H9 (cell line): Measurements from ENCODE around the gene KBTBD2. TPM values are rescaled to one million over a fixed set of nuclear protein-coding genes. Genes with fewer than 3 reads are reported as not detected.

ENCODE experiments used
- DNase-seq: peaks from one replicate; pipeline ENCODE4 v3.0.0-alpha.2; 2017
- H2AFZ ChIP-seq: one replicate; pipeline ENCODE4 v1.6.1; 2013; ENCODE audit warnings: mild to moderate bottlenecking, low read length, control low read depth, moderate library complexity
- H2AK5ac ChIP-seq: 2 replicates; pipeline ENCODE4 v1.6.1; 2013; ENCODE audit warnings: low read length, control low read depth, mixed read lengths; ENCODE audit not compliant: insufficient read length
- H2BK120ac ChIP-seq: one replicate; pipeline ENCODE4 v1.6.1; 2013; ENCODE audit warnings: low read depth, mild to moderate bottlenecking, low read length, control low read depth, inconsistent platforms; ENCODE audit not compliant: poor library complexity, severe bottlenecking
- H2BK12ac ChIP-seq: 2 replicates; pipeline ENCODE4 v1.6.1; 2013; ENCODE audit warnings: low read length, control low read depth, mixed read lengths, low read depth; ENCODE audit not compliant: insufficient read length
- H2BK15ac ChIP-seq: 2 replicates; pipeline ENCODE4 v1.6.1; 2013; ENCODE audit warnings: low read depth, low read length, control low read depth
- H2BK20ac ChIP-seq: one replicate; pipeline ENCODE4 v1.6.1; 2013; ENCODE audit warnings: low read depth, mild to moderate bottlenecking, low read length, control low read depth, inconsistent platforms; ENCODE audit not compliant: poor library complexity, severe bottlenecking
- H2BK5ac ChIP-seq: 2 replicates; pipeline ENCODE4 v1.6.1; 2013; ENCODE audit warnings: low read length, control low read depth, mixed read lengths; ENCODE audit not compliant: insufficient read length
- H3K14ac ChIP-seq: 2 replicates; pipeline ENCODE4 v1.6.1; 2013; ENCODE audit warnings: low read length, control low read depth; ENCODE audit not compliant: insufficient read depth
- H3K18ac ChIP-seq: 2 replicates; pipeline ENCODE4 v1.6.1; 2013; ENCODE audit warnings: low read depth, mild to moderate bottlenecking, mixed read lengths, low read length, control low read depth; ENCODE audit not compliant: insufficient read length
- H3K23ac ChIP-seq: 2 replicates; pipeline ENCODE4 v1.6.1; 2013; ENCODE audit warnings: low read length, control low read depth, mixed read lengths, low read depth; ENCODE audit not compliant: insufficient read length
- H3K23me2 ChIP-seq: 2 replicates; pipeline ENCODE4 v1.6.1; 2013; ENCODE audit warnings: low read depth, mild to moderate bottlenecking, mixed read lengths, low read length, control low read depth; ENCODE audit not compliant: insufficient read length, poor library complexity, severe bottlenecking
- H3K27ac ChIP-seq: 2 replicates; pipeline ENCODE4 v1.5.1; 2013; ENCODE audit warnings: low read length, control low read depth, mixed read lengths, low read depth; ENCODE audit not compliant: insufficient read length
- H3K27me3 ChIP-seq: 2 replicates; pipeline ENCODE4 v1.6.1; 2013; ENCODE audit warnings: low read length, control low read depth, inconsistent platforms; ENCODE audit not compliant: insufficient read depth
- H3K4ac ChIP-seq: 2 replicates; pipeline ENCODE4 v1.6.1; 2013; ENCODE audit warnings: low read depth, mild to moderate bottlenecking, control low read depth, inconsistent platforms, low read length, moderate library complexity
- H3K4me1 ChIP-seq: 2 replicates; pipeline ENCODE4 v1.6.1; 2013; ENCODE audit warnings: low read length, control low read depth, inconsistent platforms; ENCODE audit not compliant: insufficient read depth
- H3K4me2 ChIP-seq: 2 replicates; pipeline ENCODE4 v1.6.1; 2013; ENCODE audit warnings: low read length, control low read depth, mixed read lengths; ENCODE audit not compliant: insufficient read length, insufficient read depth
- H3K56ac ChIP-seq: 2 replicates; pipeline ENCODE4 v1.6.1; 2013; ENCODE audit warnings: low read depth, mild to moderate bottlenecking, mixed read lengths, low read length, control low read depth; ENCODE audit not compliant: insufficient read length
- H3K79me1 ChIP-seq: 2 replicates; pipeline ENCODE4 v1.6.1; 2013; ENCODE audit warnings: low read depth, mild to moderate bottlenecking, moderate library complexity, low read length, control low read depth, inconsistent platforms; ENCODE audit not compliant: insufficient read depth, poor library complexity, severe bottlenecking
- H3K79me2 ChIP-seq: 2 replicates; pipeline ENCODE4 v1.6.1; 2013; ENCODE audit warnings: low read length, control low read depth, inconsistent platforms; ENCODE audit not compliant: insufficient read depth
- H3K9ac ChIP-seq: 2 replicates; pipeline ENCODE4 v1.6.1; 2013; ENCODE audit warnings: low read length, control low read depth, mixed read lengths; ENCODE audit not compliant: insufficient read length; ENCODE audit errors: extremely low read depth
- H3K9me3 ChIP-seq: one replicate; pipeline ENCODE4 v1.6.1; 2013; ENCODE audit warnings: low read depth, low read length, inconsistent platforms; ENCODE audit not compliant: control insufficient read depth
- H3T11ph ChIP-seq: one replicate; pipeline ENCODE4 v1.6.1; 2013; ENCODE audit warnings: mild to moderate bottlenecking, low read length, control low read depth, inconsistent platforms
- H4K20me1 ChIP-seq: one replicate; pipeline ENCODE4 v1.6.1; 2013; ENCODE audit not compliant: control insufficient read depth, insufficient read length, insufficient read depth
- H4K5ac ChIP-seq: 2 replicates; pipeline ENCODE4 v1.6.1; 2013; ENCODE audit warnings: low read depth, mild to moderate bottlenecking, mixed read lengths, low read length, control low read depth; ENCODE audit not compliant: insufficient read length
- H4K8ac ChIP-seq: replicated peaks from 2 replicates; pipeline ENCODE4 v1.6.1; 2013; ENCODE audit warnings: low read length, control low read depth, mixed read lengths, low read depth; ENCODE audit not compliant: insufficient read length
- H4K91ac ChIP-seq: 2 replicates; pipeline ENCODE4 v1.6.1; 2013; ENCODE audit warnings: low read depth, mild to moderate bottlenecking, moderate library complexity, mixed read lengths, low read length, control low read depth; ENCODE audit not compliant: insufficient read length
- H3K27ac Mint-ChIP-seq, 3 experiments: 2 replicates in 2 of 3; 3 replicates in 1 of 3; pipeline ENCODE4 v1.8.0; 2020 to 2021; ENCODE audit warnings: mixed read lengths in 3 of 3, mild to moderate bottlenecking in 1 of 3, moderate library complexity in 1 of 3
- H3K27me3 Mint-ChIP-seq: 2 replicates; pipeline ENCODE4 v1.8.0; 2021; ENCODE audit warnings: low read depth, mild to moderate bottlenecking, moderate library complexity, mixed read lengths
- H3K36me3 Mint-ChIP-seq, 3 experiments: 2 replicates in 2 of 3; 3 replicates in 1 of 3; pipeline ENCODE4 v1.8.0; 2020 to 2021; ENCODE audit warnings: low read depth in 3 of 3, mixed read lengths in 3 of 3; ENCODE audit not compliant: insufficient read depth in 1 of 3
- H3K4me1 Mint-ChIP-seq, 2 experiments: 2 replicates each; pipeline ENCODE4 v1.8.0; 2020; ENCODE audit warnings: mixed read lengths in 2 of 2
- H3K4me3 Mint-ChIP-seq, 2 experiments: 2 replicates in 1 of 2; 3 replicates in 1 of 2; pipeline ENCODE4 v1.8.0; 2020 to 2021; ENCODE audit warnings: mild to moderate bottlenecking in 2 of 2, mixed read lengths in 2 of 2, moderate library complexity in 1 of 2
- H3K9me3 Mint-ChIP-seq, 2 experiments: 2 replicates in 1 of 2; 3 replicates in 1 of 2; pipeline ENCODE4 v1.8.0; 2020; ENCODE audit warnings: mild to moderate bottlenecking in 2 of 2, mixed read lengths in 2 of 2, moderate library complexity in 1 of 2
- CTCF ChIP-seq: fragments of 200-600 bp; sonication (generic); conservative IDR thresholded peaks from 3 replicates; pipeline ENCODE4 v1.8.0; 2021; ENCODE audit warnings: antibody characterized with exemption, mild to moderate bottlenecking
- WGBS: extraction: QIAGEN DNeasy Blood & Tissue Kit; methylation state at CpG from one replicate; pipeline ENCODE4 v1.1.7; 2013; ENCODE audit warnings: missing lambda C conversion rate, low lambda C conversion rate, mixed read lengths; ENCODE audit not compliant: insufficient read length; ENCODE audit errors: extremely low coverage; 5-methylcytosine and 5-hydroxymethylcytosine counted together
- total RNA-seq: library from RNA; stranded (reverse); gene quantifications from 2 replicates; pipeline ENCODE4 v1.2.1, GENCODE V29; 2021

KBTBD2 gene
- total RNA-seq, 1 experiment from 2014 or later: 34.2 TPM

GRCh38 chr7:32910195-32910594 lies 18.6 kb upstream of the KBTBD2 start:
- H4K5ac ChIP-seq: no peak overlapping the region
- no peaks in the 10 kb centered on the region for H3K9me3 ChIP-seq
- no peak overlapping the region for H3K23ac ChIP-seq
- H3K18ac ChIP-seq: no peak overlapping the region
- peaks cover 1% of the 10 kb centered on the region for H3K23me2 ChIP-seq
- H3K9ac ChIP-seq: no peak overlapping the region
- H4K91ac ChIP-seq: no peak overlapping the region
- Mint-ChIP-seq H3K27ac (no peak overlapping the region), H3K9me3 (no peaks in the 10 kb centered on the region), H3K27me3 (peaks cover 40% of the 10 kb centered on the region), H3K36me3 (no peaks in the 10 kb centered on the region), H3K4me3 (no peak overlapping the region), H3K4me1 (peaks cover 0 to 10% of the 10 kb centered on the region in 2 experiments; a peak in 2 of 4 replicates)
- H3K79me1 ChIP-seq: no peaks in the 10 kb centered on the region
- WGBS: no CpG with 5 or more reads among the region's 1 CpG
- H2BK15ac ChIP-seq: no peak overlapping the region
- H3T11ph ChIP-seq: no peak overlapping the region
- H2BK5ac ChIP-seq: no peak overlapping the region
- no peak overlapping the region for H3K27ac ChIP-seq
- no peak overlapping the region for H3K14ac ChIP-seq
- H3K79me2 ChIP-seq: no peaks in the 10 kb centered on the region
- H2AFZ ChIP-seq: no peak overlapping the region
- no peak overlapping the region for H2BK120ac ChIP-seq
- H2AK5ac ChIP-seq: no peak overlapping the region
- H4K8ac ChIP-seq: no peak overlapping the region
- DNase-seq: no peak
- no peak overlapping the region for H3K4ac ChIP-seq
- H3K4me2 ChIP-seq: no peak overlapping the region
- no peaks in the 10 kb centered on the region for H4K20me1 ChIP-seq
- H2BK20ac ChIP-seq: no peak overlapping the region
- H3K27me3 ChIP-seq: no peaks in the 10 kb centered on the region
- TF ChIP-seq CTCF: no peak
- no peak overlapping the region for H3K56ac ChIP-seq
- peaks cover 3% of the 10 kb centered on the region; the same call in 1 of the 2 replicates for H3K4me1 ChIP-seq
- H2BK12ac ChIP-seq: no peak overlapping the region
